HG03108 (cell line): ENCODE measurements around the gene DDIT4.

ENCODE experiments used
- ATAC-seq: cut with Tn5 transposase; IDR thresholded peaks from one replicate; pipeline ENCODE4 v1.9.1; 2021; ENCODE audit warnings: moderate library complexity; ENCODE audit not compliant: unreplicated experiment

Gene DDIT4

DNA sequence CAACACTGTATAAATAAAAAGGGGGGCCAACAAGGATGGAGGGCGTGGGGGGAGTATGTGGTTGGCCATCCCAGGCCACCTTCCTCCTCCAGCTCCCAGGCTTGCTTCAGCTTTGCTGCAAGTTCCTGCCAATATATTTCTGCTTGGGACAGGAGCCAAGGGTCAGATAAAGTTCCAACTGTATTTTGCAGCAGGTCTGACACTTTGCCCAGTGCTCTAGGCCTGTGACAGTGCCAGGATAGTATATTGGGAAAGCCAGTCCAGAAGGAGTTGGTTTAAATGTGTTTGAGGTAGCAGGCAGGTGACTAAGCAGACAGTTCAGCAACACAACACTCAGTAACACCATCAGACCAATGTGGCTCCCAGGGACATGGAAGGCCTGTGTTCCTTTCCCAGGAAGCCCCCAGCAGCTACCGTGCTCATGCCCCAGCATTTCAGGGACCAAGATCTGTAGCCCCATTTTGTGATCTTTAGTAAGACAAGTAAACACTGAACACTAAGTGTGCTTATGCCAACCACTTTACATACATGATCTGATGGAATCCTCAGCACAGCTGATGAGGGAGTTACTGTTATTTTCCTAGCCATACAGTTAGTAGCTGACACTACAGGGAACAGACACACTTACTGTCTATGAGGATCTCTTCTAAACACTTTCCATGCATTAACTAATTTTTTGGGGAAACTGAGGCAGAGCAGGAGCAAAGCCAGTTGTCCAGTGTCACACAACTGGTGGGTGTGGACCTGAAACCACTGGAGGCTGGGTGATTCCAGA is 42.1 kb downstream of the DDIT4 start:
- no peak for ATAC-seq

GRCh38 chr10:72316386-72316700 is 42.6 kb downstream of the DDIT4 start:
- no peak for ATAC-seq

GRCh38 chr10:72316748-72317435 is 43.2 kb downstream of the DDIT4 start:
- no peak for ATAC-seq

- no peak for ATAC-seq
Observed at GRCh38 chr10:72318418-72319262, 44.9 kb downstream of the DDIT4 start.

GRCh38 chr10:72319416-72320254 is 45.9 kb downstream of the DDIT4 start:
- ATAC-seq, result peak; percentile 54

- ATAC-seq, result peak; percentile 61
Observed at GRCh38 chr10:72320676-72321247, 47.0 kb downstream of the DDIT4 start.

- ATAC-seq, result no peak
Observed at GRCh38 chr10:72321248-72322029, 47.7 kb downstream of the DDIT4 start.

DNA sequence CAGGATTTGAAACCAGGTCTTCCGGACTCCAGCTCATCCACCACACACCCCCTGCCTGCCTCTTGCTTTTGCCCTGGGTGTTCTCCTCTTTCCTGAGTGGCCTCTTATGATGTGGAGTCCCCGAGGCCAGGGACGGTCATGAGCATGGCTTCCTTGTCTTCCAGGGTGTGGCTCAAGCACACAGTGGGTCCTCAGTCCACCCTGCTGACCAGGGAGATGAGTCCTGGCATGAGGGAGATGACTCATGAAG is 48.2 kb downstream of the DDIT4 start:
- ATAC-seq, result no peak

GRCh38 chr10:72322280-72323058 is 48.7 kb downstream of the DDIT4 start:
- ATAC-seq, result no peak

- no peak for ATAC-seq
Observed at GRCh38 chr10:72323108-72323749, 49.5 kb downstream of the DDIT4 start.

DNA sequence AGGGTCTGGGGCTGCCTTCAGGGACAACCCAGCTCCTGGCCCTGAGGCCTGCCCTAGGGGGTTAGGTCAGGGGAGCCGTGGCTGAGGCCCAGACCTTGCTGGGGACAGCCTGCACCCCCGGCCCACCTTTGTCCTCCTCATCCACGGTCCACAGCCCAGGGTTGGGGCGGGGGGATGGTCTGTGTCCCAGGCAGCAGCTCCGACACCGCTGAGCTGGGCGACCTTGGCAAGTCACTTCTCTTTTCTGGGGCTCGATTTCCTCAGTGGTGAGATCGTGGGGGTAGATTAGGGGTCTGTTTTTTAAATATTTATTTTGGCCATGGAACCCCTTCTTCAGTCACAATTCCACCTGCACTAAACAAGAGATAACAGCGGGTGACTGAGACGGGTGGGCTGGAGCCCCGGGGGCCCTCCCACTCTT is 50.1 kb downstream of the DDIT4 start:
- ATAC-seq, result no peak
